GM12865 (cell line): ENCODE measurements around the gene ACKR2.

ENCODE experiments used
- DNase-seq: peaks from one replicate; pipeline ENCODE4 v3.0.0; 2010; ENCODE audit warnings: low read depth
- H3K4me3 ChIP-seq: 2 replicates; pipeline ENCODE4 v1.5.1; 2011; ENCODE audit warnings: mild to moderate bottlenecking, low read depth, low read length, control low read depth
- TF ChIP-seq, protein P1 (sequence below): IDR thresholded peaks from 2 replicates; pipeline ENCODE4 v1.5.1; 2011; ENCODE audit warnings: low read length, control low read depth, low read depth, inconsistent platforms; ENCODE audit not compliant: insufficient read depth; ENCODE audit errors: missing control alignments

The ACKR2 gene

DNA sequence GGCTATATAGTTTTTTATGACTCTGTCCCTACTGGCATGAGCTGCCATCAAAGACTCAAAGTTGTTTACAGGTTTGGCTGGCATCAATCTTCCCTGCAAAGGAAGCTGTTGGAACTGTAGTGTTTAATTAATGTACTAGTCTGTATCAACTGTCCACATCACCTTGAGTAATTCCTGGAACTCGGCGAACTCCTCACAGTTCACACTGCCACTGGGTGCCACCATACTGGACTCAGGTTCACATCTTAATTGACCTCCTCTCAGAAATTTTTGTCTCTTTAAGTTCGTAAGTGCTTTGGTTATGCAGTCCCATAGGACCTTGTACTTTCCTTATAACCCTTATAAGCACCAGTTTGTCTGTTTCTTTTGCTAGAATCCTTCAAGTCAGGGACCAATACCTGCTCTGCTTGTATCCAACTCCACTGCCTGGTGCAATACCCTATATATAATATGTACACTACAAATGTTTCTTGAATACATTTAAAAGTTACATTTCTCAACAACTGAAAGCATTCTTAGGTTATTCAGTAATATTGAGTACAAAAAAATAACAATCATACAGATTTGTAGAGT, 8.1 kb upstream of the ACKR2 start:
- no peak for DNase-seq
- TF ChIP-seq, protein P1, sequence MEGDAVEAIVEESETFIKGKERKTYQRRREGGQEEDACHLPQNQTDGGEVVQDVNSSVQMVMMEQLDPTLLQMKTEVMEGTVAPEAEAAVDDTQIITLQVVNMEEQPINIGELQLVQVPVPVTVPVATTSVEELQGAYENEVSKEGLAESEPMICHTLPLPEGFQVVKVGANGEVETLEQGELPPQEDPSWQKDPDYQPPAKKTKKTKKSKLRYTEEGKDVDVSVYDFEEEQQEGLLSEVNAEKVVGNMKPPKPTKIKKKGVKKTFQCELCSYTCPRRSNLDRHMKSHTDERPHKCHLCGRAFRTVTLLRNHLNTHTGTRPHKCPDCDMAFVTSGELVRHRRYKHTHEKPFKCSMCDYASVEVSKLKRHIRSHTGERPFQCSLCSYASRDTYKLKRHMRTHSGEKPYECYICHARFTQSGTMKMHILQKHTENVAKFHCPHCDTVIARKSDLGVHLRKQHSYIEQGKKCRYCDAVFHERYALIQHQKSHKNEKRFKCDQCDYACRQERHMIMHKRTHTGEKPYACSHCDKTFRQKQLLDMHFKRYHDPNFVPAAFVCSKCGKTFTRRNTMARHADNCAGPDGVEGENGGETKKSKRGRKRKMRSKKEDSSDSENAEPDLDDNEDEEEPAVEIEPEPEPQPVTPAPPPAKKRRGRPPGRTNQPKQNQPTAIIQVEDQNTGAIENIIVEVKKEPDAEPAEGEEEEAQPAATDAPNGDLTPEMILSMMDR, result no peak
- H3K4me3 ChIP-seq, result no peak overlapping the region

DNA sequence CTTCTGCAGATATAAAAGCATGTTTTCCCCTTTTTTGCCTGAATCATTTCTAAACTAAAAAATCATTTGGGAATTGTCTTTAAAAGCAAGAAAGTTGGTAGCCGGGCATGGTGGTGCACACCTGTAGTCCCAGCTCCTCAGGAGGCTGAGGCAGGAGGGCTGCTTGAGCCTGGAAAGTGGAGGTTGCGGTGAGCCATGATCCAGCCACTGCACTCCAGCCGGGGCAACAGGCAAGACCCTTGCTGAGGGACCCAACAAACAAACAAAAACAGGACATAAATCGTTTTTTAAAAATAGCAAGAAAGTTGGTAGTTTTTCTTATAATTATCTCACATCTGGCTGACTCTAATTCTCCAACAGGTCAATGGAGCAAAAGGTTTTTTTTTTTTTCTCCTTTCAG, 7.5 kb upstream of the ACKR2 start:
- no peak overlapping the region for H3K4me3 ChIP-seq

DNA sequence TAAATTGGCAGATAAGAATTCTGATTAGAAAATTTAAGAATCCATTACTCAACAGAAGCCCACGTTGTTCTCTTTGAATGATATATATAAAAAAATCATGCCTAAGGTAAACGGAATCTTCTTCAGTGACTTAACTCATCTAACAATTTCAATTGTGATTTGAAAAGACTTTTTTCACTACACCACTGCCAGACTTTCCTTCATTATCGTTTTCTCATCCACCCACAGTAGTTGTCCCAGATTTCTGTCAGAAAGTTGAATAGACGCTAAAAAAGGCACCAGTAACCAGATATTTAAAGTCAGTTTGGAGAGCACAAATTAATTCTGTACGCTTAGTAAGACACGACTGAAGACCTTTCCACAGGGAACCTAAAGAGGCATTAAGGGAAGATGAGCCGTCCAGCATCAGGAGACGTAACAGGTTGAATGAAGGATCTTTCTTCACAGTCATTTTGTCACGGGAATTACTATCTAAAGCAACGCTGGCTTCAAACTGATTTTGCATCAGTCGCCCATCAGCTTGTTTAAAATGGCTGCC, 6.3 kb upstream of the ACKR2 start:
- TF ChIP-seq, protein P1, result no peak
- no peak for DNase-seq
- H3K4me3 ChIP-seq, result peak overlapping the region; percentile 95

More for the DNA sequence above, 7.5 kb upstream of the ACKR2 start:
- no peak for DNase-seq
- TF ChIP-seq, protein P1, result no peak

DNA sequence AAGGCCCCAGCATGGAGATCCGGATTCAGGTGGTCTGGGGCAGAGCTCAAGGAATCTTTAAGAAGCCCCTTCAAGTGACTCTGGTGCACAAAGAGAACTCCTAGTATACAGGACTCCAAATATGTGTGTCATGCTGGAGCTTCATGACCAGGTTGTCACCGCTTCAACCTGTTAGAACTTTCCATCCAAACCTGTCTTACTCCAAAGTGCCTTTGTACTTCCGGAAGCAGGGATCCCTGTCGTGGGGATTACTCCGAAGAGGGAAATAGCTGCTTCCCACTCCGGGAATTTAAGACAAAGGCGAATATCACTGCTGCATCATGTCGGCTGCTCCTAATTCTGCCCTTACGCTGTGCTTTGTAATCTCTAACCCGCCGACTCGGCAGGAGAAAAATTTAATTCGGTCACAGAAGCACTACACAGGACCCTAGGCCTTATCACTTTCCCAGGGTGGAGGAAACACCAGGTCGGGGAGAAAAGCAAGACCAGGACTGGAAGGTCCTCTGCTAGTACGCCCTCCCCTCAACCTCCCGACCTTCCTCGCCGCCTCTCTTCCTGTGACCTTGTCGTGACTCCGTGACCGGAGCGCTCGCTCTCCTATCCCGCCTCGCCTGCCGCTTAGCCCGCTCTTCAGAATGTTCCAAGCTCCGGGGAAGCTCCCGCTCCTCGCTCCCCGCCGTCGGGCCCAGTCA, 5.7 kb upstream of the ACKR2 start:
- peak; percentile 68 for DNase-seq
- H3K4me3 ChIP-seq, result peak overlapping the region; percentile 95
- TF ChIP-seq, protein P1, result no peak

DNA sequence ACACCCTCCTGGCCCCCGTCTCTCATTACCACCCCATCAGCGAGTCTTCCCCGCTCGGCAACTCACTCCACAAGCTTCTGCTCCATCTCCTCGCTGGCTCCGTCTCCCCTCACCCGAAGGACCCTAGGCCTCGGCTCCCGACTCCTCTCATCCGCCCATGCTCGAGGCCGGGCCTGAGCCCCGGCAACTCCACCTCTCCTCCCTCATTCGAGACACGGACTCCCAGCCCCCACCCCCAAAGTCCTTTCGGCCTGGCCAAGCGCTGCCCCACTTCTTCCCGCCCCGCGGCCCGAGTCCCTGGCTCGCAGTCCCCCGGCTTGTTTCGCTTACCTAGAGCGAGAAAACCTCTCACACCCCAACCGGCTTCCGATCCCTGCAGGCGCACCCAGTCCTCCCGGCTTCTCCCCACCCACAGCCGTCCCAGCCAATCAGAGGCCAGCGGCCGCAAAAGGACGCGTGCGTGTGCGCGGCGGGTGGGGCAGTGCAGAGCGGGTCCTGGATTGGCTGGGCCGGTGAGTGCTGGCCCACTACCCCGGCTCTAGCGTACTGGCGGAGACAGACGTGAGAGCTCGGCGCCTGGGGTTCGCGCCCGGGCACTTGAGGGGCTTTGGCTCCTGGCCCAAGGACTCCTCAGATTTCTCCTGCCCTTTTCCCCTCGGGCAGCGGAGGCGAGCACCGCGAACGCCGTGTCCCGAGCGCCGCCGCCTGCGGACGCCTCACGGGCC, 5.0 kb upstream of the ACKR2 start, which contains the start of gene HIGD1A:
Gene HIGD1A (minus strand): TSS at position 385 of the 725 bp plus-strand sequence. CDS start 10,237 bp downstream, outside the sequence.
- TF ChIP-seq, protein P1, result no peak
- peak; percentile 98 for DNase-seq
- H3K4me3 ChIP-seq, result peak within 1 kb of the TSS; percentile 95

DNA sequence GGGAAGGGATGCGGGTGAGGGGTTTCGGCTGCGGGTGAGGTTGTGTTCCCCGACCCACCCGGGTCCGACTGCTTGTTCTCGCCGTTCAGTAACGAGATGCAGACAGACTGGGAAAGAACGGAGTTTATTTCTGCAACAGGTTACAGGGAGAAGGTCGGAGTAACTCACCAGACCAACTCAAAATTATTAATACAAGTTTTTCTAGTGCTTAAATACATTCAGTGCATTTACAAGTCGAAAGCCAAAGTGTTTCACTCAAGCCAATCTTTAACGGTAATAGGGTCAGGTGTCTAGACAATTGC, 4.5 kb upstream of the ACKR2 start:
- DNase-seq, result no peak
- TF ChIP-seq, protein P1, result no peak
- peak overlapping the region; percentile 95 for H3K4me3 ChIP-seq
